Endothelial cell of umbilical vein (primary cell): ENCODE data around the gene SHOC2. TPM values are rescaled to one million over a fixed set of nuclear protein-coding genes. Genes with fewer than 3 reads are reported as not detected.

Experiments used
- BruUV-seq: library from RNA; stranded (reverse); fragments of 400-500 nt; replicated peaks from 2 replicates; lab custom pipeline; 2021; lab: Mats Ljungman, UMichigan
- CTCF ChIA-PET: fragments of 300-600, 350-600 bp; sonication (Branson Sonifier 250); formaldehyde crosslinking; loops from one replicate; lab custom pipeline; 2021; ENCODE audit warnings: antibody characterized with exemption, inconsistent platforms; lab: Charles Lee
- POLR2A ChIA-PET: fragments of 300-600, 350-600 bp; sonication (Branson Sonifier 250); formaldehyde crosslinking; loops from one replicate; lab custom pipeline; 2021; ENCODE audit warnings: antibody characterized with exemption, inconsistent platforms; lab: Charles Lee
- DNase-seq: peaks from one replicate; pipeline ENCODE4 v3.0.0-alpha.2; 2011; ENCODE audit warnings: low read depth, low spot score
- FAIRE-seq: peaks from 2 replicates; lab custom pipeline; 2011; peaks lifted over from hg19 to GRCh38; lab: Jason Lieb, UNC
- H2AFZ ChIP-seq: 2 replicates; pipeline ENCODE4 v1.6.0; 2012; ENCODE audit warnings: low read depth, low read length, control low read depth, inconsistent platforms
- H3K27ac ChIP-seq: 2 replicates; pipeline ENCODE4 v1.5.1; 2011; ENCODE audit warnings: low read depth, mild to moderate bottlenecking, control low read depth, low read length, moderate library complexity; ENCODE audit not compliant: insufficient read depth
- H3K27me3 ChIP-seq, 2 experiments: 2 replicates each; pipeline versions ENCODE4 v1.6.0 to v1.6.1; 2011; ENCODE audit warnings: low read length in 2 of 2, mixed read lengths in 1 of 2; ENCODE audit not compliant: control insufficient read depth in 2 of 2, insufficient read depth in 2 of 2
- H3K36me3 ChIP-seq, 2 experiments: 2 replicates in 1 of 2; 3 replicates in 1 of 2; pipeline ENCODE4 v1.5.1; 2011; ENCODE audit warnings: low read length in 2 of 2, mild to moderate bottlenecking in 1 of 2, moderate library complexity in 1 of 2; ENCODE audit not compliant: control insufficient read depth in 2 of 2, insufficient read depth in 2 of 2; ENCODE audit errors: extremely low read depth in 1 of 2
- H3K4me1 ChIP-seq: 3 replicates; pipeline ENCODE4 v1.5.1; 2011; ENCODE audit warnings: mild to moderate bottlenecking, low read length; ENCODE audit not compliant: control insufficient read depth, insufficient read depth; ENCODE audit errors: extremely low read depth
- H3K4me2 ChIP-seq: 2 replicates; pipeline ENCODE4 v1.6.1; 2011; ENCODE audit warnings: low read length, control low read depth, mixed read lengths; ENCODE audit not compliant: insufficient read depth
- H3K4me3 ChIP-seq, 3 experiments: fragments of 200-600 bp in 1 of 3; sonication (generic), shearing (Covaris generic) in 1 of 3; replicated peaks in 1 of 3; 2 replicates each; pipeline ENCODE4 v1.5.1; 2011 to 2016; ENCODE audit warnings: control low read depth in 3 of 3, low read length in 3 of 3, mild to moderate bottlenecking in 2 of 3, inconsistent platforms in 1 of 3, low read depth in 1 of 3, moderate library complexity in 1 of 3; ENCODE audit not compliant: insufficient read depth in 1 of 3
- H3K79me2 ChIP-seq: 2 replicates; pipeline ENCODE4 v1.6.0; 2012; ENCODE audit warnings: low read length, inconsistent platforms; ENCODE audit not compliant: control insufficient read depth, insufficient read depth
- H3K9ac ChIP-seq: replicated peaks from 2 replicates; pipeline ENCODE3; 2011; ENCODE audit warnings: low read length, control low read depth; ENCODE audit not compliant: insufficient read depth; ENCODE audit errors: extremely low read depth
- H3K9me1 ChIP-seq: replicated peaks from 3 replicates; pipeline ENCODE4 v1.6.0; 2011; ENCODE audit warnings: mild to moderate bottlenecking, low read length; ENCODE audit not compliant: control insufficient read depth, insufficient read depth; ENCODE audit errors: extremely low read depth
- H3K9me3 ChIP-seq: replicated peaks from 2 replicates; pipeline ENCODE4 v1.5.1; 2012; ENCODE audit warnings: low read length, inconsistent platforms; ENCODE audit not compliant: control insufficient read depth, insufficient read depth
- H4K20me1 ChIP-seq: replicated peaks from 2 replicates; pipeline ENCODE3; 2011; ENCODE audit warnings: mild to moderate bottlenecking, low read length; ENCODE audit not compliant: control insufficient read depth, insufficient read depth; ENCODE audit errors: extremely low read depth
- FOS ChIP-seq: IDR thresholded peaks from 2 replicates; pipeline ENCODE4 v1.6.1; 2011; ENCODE audit warnings: mild to moderate bottlenecking, low read length, moderate library complexity, borderline replicate concordance; ENCODE audit not compliant: insufficient read depth
- GATA2 ChIP-seq: IDR thresholded peaks from 2 replicates; pipeline ENCODE4 v1.7.0; 2011; ENCODE audit warnings: low read depth, mild to moderate bottlenecking, moderate library complexity, mixed read lengths, low read length; ENCODE audit not compliant: insufficient read length, insufficient read depth
- JUN ChIP-seq: IDR thresholded peaks from 2 replicates; pipeline ENCODE4 v1.6.1; 2011; ENCODE audit warnings: borderline replicate concordance, low read depth; ENCODE audit not compliant: insufficient read length, insufficient read depth
- MYC ChIP-seq: IDR thresholded peaks from one replicate; pipeline ENCODE4 v1.6.1; 2011; ENCODE audit warnings: mild to moderate bottlenecking, low read depth, low read length
- POLR2A ChIP-seq: IDR thresholded peaks from 2 replicates; pipeline ENCODE4 v1.6.1; 2012; ENCODE audit warnings: low read depth, mild to moderate bottlenecking, control low read depth, low read length
- POLR2AphosphoS5 ChIP-seq: IDR thresholded peaks from 2 replicates; pipeline ENCODE4 v1.6.1; 2012; ENCODE audit warnings: low read depth, mild to moderate bottlenecking, control low read depth, low read length, moderate library complexity; ENCODE audit not compliant: insufficient read depth
- dilution Hi-C: fragments of 300-500 bp; cut with MboI; formaldehyde crosslinking; loops from one replicate; pipeline ENCODE4 v1.15.0; 2019; ENCODE audit warnings: low sequenced_read_pairs; ENCODE audit not compliant: extremely low pct_ligation_motif_present
- intact Hi-C: fragments of 100-400 bp; cut with micrococcal nuclease; formaldehyde crosslinking; loops from one replicate; pipeline ENCODE4 v1.10.0; 2022
- polyA plus RNA-seq, 4 experiments: library from polyadenylated mRNA; depleted of rRNA in 3 of 4; stranded (reverse) in 3 of 4; unstranded in 1 of 4; fragments of >200 nt; gene quantifications; 2 replicates each; pipeline versions ENCODE4 v1.2.1 to v1.2.3, GENCODE V29; 2011 to 2012; ENCODE audit warnings: missing spikeins in 1 of 4
- total RNA-seq: library from RNA; stranded (reverse); gene quantifications from 2 replicates; pipeline ENCODE4 v1.2.3, GENCODE V29; 2021
- TF ChIP-seq, protein P1 (sequence below), 2 donors: IDR thresholded peaks; 1 replicate in 1 of 2; 2 replicates in 1 of 2; pipeline ENCODE4 v1.5.1; 2011; ENCODE audit warnings: low read length in 2 of 2, mild to moderate bottlenecking in 2 of 2, moderate library complexity in 2 of 2, control low read depth in 1 of 2, inconsistent platforms in 1 of 2, low read depth in 1 of 2; ENCODE audit not compliant: insufficient read depth in 1 of 2; ENCODE audit errors: extremely low read depth in 1 of 2

Gene SHOC2
- total and polyA plus RNA-seq, 2 donors (not counting 3 experiments of a cell fraction or from before 2014, with no cell fraction given), result 13.0 to 37.1 TPM

DNA sequence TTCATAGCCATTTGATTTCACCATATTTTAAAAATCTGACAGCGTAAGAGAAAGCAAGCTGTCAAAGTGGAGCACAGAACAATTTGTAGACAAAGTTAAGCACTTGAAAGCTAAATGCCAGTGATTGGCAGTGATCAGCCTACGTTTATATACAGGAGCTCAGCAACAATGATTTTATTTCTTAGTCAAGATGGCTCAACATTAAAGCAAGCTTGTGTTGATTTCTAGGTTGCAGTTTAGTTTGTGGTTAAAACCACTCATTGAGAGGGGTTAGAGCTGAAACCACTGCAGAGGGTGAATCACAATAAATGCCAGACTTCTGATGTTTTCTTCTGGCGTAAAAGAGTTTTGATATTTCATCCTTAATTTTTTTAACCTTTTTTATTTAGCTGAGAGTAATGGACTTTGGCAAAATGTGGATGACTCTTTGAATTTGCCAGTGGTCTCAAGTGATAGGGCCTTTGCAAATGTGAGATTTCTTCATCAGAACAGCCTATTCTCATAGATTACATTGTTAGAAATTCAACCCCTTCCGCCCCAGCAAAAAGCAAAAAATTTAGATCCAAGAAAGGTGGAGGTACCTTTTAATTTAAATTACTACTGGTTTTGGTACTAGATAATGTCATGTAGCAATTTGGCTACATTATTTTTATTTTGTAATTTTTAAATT, 73.8 kb downstream of the SHOC2 start:
- H3K79me2 ChIP-seq, result peaks cover 3% of the 10 kb centered on the region
- H3K27ac ChIP-seq, result no peak overlapping the region
- H3K36me3 ChIP-seq, result peaks cover 0 to 3% of the 10 kb centered on the region in 2 experiments
- no peaks in the 10 kb centered on the region for H3K27me3 ChIP-seq
- no peak overlapping the region for H3K4me2 ChIP-seq
- H3K9me3 ChIP-seq, result no peaks in the 10 kb centered on the region
- FAIRE-seq (no peak), DNase-seq (no peak)
- H3K9me1 ChIP-seq, result no peaks in the 10 kb centered on the region
- H3K9ac ChIP-seq, result no peak overlapping the region
- ChIA-PET POLR2A (no interaction called here), CTCF (interaction anchor here (1.2 kb wide), 1 partner anchor 14 kb away, joined by 3 read pairs; no protein-coding TSS in a partner anchor)
- TF ChIP-seq MYC, result no peak
- TF ChIP-seq, protein P1, sequence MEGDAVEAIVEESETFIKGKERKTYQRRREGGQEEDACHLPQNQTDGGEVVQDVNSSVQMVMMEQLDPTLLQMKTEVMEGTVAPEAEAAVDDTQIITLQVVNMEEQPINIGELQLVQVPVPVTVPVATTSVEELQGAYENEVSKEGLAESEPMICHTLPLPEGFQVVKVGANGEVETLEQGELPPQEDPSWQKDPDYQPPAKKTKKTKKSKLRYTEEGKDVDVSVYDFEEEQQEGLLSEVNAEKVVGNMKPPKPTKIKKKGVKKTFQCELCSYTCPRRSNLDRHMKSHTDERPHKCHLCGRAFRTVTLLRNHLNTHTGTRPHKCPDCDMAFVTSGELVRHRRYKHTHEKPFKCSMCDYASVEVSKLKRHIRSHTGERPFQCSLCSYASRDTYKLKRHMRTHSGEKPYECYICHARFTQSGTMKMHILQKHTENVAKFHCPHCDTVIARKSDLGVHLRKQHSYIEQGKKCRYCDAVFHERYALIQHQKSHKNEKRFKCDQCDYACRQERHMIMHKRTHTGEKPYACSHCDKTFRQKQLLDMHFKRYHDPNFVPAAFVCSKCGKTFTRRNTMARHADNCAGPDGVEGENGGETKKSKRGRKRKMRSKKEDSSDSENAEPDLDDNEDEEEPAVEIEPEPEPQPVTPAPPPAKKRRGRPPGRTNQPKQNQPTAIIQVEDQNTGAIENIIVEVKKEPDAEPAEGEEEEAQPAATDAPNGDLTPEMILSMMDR (IDR thresholded peaks at IDR 0.05; ENCODE audit: extremely low read depth in 1 of 2, insufficient read depth in 1 of 2, low read depth in 1 of 2, low read length in 2 of 2), result no peak
- TF ChIP-seq JUN, result no peak
- no TSS peak for BruUV-seq
- H2AFZ ChIP-seq, result no peak overlapping the region
- H4K20me1 ChIP-seq, result no peaks in the 10 kb centered on the region
- no peaks in the 10 kb centered on the region for H3K4me1 ChIP-seq
- no peak overlapping the region for H3K4me3 ChIP-seq
- intact Hi-C loops, result no loop called here
- dilution Hi-C loops, result no loop called here

DNA sequence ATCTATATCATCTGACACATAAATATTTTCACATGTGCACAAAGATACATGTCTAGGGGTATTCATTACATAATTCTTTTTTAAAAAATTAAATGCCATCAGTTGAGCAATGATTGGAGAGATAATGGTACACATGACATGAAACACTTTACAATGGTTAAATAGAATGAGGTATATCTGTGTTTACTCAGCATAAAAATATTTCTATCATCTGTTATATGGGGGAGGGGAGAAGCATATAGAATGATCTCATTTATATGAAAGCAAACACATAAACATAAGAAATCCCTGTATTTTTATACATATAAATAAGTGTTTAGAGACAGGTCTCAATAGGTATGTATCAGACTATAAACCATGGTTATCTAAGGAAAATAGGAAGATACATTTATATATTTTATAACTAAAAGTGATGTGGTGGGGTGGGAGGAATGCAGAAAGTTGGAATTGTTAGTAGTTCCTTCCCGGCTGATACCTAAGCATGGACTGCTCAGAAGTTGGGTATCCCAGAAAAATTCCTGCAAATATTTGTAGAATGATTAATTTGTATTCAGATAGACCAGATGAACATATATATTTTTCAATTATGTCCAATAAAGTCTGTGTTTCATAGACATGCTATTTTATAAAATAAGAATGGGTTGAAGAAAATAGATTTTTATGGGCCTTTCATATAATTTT, 75.1 kb downstream of the SHOC2 start:
- TF ChIP-seq POLR2A (no peak), FOS (no peak), MYC (no peak), GATA2 (no peak), JUN (no peak), POLR2AphosphoS5 (no peak)
- ChIA-PET CTCF (no interaction called here), POLR2A (no interaction called here)
- Histone ChIP-seq H3K4me3 (no peak overlapping the region), H3K27ac (no peak overlapping the region), H3K4me2 (no peak overlapping the region), H3K79me2 (peaks cover 2% of the 10 kb centered on the region), H3K9me1 (no peaks in the 10 kb centered on the region), H3K4me1 (no peaks in the 10 kb centered on the region), H3K9me3 (no peaks in the 10 kb centered on the region), H3K36me3 (peaks cover 0 to 3% of the 10 kb centered on the region in 2 experiments), H3K27me3 (no peaks in the 10 kb centered on the region), H3K9ac (no peak overlapping the region), H4K20me1 (no peaks in the 10 kb centered on the region), H2AFZ (no peak overlapping the region)
- FAIRE-seq, result no peak
- dilution Hi-C loops, result no loop called here
- DNase-seq, result no peak
- intact Hi-C loops, result no loop called here
- BruUV-seq, result no TSS peak
